ENCODE measurements around the gene C4orf33. TPM values are rescaled to one million over a fixed set of nuclear protein-coding genes. Genes with fewer than 3 reads are reported as not detected.
"Not testable (repeated sequence)": the region's sequence is repeated elsewhere in the genome, so short reads cannot be mapped to it uniquely, and the experiment has no call there.

The C4orf33 gene
- total and polyA plus RNA-seq, 4 experiments from 2014 or later: 4.6 to 7.6 (median 6.0) TPM

- H3K4me3 ChIP-seq (ENCODE audit: low read length in 2 of 2): no peak overlapping the region
- no peaks in the 10 kb centered on the region for H3K27me3 ChIP-seq (ENCODE audit: insufficient read depth, low read length)
- H3K27me3 Mint-ChIP-seq: no peaks in the 10 kb centered on the region
- POLR2A ChIA-PET (ENCODE audit: partially characterized antibody): no interaction called here
- CTCF ChIA-PET (ENCODE audit: partially characterized antibody): no interaction called here
- no peak overlapping the region for H3K27ac ChIP-seq (ENCODE audit: low read depth, low read length)
- intact Hi-C loops (cut with micrococcal nuclease): no loop called here
- no peak overlapping the region for H3K27ac Mint-ChIP-seq
- no peaks in the 10 kb centered on the region for H3K36me3 Mint-ChIP-seq
- no peaks in the 10 kb centered on the region for H3K9me3 Mint-ChIP-seq
- H3K36me3 ChIP-seq (ENCODE audit: insufficient read depth, low read length): no peaks in the 10 kb centered on the region
- no peak for DNase-seq
- no peak overlapping the region for H3K4me3 Mint-ChIP-seq
- no peaks in the 10 kb centered on the region for H3K9me3 ChIP-seq (ENCODE audit: control insufficient read depth in 1 of 2, low read length in 2 of 2)
- H3K4me1 Mint-ChIP-seq: no peaks in the 10 kb centered on the region
- no peaks in the 10 kb centered on the region for H3K4me1 ChIP-seq (ENCODE audit: insufficient read depth, low read length)
Measured at GRCh38 chr4:129117705-129118104, 21.8 kb downstream of the C4orf33 start.

- DNase-seq; H3K36me3 Mint-ChIP-seq; CTCF ChIA-PET (ENCODE audit: partially characterized antibody); H3K27ac ChIP-seq (ENCODE audit: low read depth, low read length); H3K4me1 ChIP-seq (ENCODE audit: insufficient read depth, low read length); H3K9me3 ChIP-seq (ENCODE audit: control insufficient read depth in 1 of 2, low read length in 2 of 2); intact Hi-C loops (cut with micrococcal nuclease); H3K27me3 Mint-ChIP-seq; H3K4me3 Mint-ChIP-seq; H3K4me1 Mint-ChIP-seq; H3K4me3 ChIP-seq (ENCODE audit: low read length in 2 of 2); H3K27ac Mint-ChIP-seq; H3K36me3 ChIP-seq (ENCODE audit: insufficient read depth, low read length); H3K27me3 ChIP-seq (ENCODE audit: insufficient read depth, low read length); POLR2A ChIA-PET (ENCODE audit: partially characterized antibody): not testable (repeated sequence)
- peaks cover 0 to 10% (median 4%) of the 10 kb centered on the region in 8 donors for H3K9me3 Mint-ChIP-seq
Measured at GRCh38 chr4:129126614-129127013, 30.7 kb downstream of the C4orf33 start.

GRCh38 chr4:129129143-129129542 lies 33.2 kb downstream of the C4orf33 start:
- no peaks in the 10 kb centered on the region for H3K4me1 Mint-ChIP-seq
- Histone ChIP-seq H3K4me1 (ENCODE audit: insufficient read depth, low read length) (no peaks in the 10 kb centered on the region), H3K36me3 (ENCODE audit: insufficient read depth, low read length) (no peaks in the 10 kb centered on the region), H3K9me3 (ENCODE audit: control insufficient read depth in 1 of 2, low read length in 2 of 2) (no peaks in the 10 kb centered on the region), H3K27me3 (ENCODE audit: insufficient read depth, low read length) (no peaks in the 10 kb centered on the region), H3K27ac (ENCODE audit: low read depth, low read length) (no peak overlapping the region), H3K4me3 (ENCODE audit: low read length in 2 of 2) (no peak overlapping the region)
- peaks cover 0 to 12% (median 6%) of the 10 kb centered on the region in 8 donors for H3K9me3 Mint-ChIP-seq
- no peak for DNase-seq
- POLR2A ChIA-PET (ENCODE audit: partially characterized antibody): no interaction called here
- H3K27me3 Mint-ChIP-seq: peaks cover 3% of the 10 kb centered on the region in 2 donors
- no peak overlapping the region for H3K4me3 Mint-ChIP-seq
- no peaks in the 10 kb centered on the region for H3K36me3 Mint-ChIP-seq
- CTCF ChIA-PET (ENCODE audit: partially characterized antibody): no interaction called here
- intact Hi-C loops (cut with micrococcal nuclease): no loop called here
- H3K27ac Mint-ChIP-seq: no peak overlapping the region

DNA sequence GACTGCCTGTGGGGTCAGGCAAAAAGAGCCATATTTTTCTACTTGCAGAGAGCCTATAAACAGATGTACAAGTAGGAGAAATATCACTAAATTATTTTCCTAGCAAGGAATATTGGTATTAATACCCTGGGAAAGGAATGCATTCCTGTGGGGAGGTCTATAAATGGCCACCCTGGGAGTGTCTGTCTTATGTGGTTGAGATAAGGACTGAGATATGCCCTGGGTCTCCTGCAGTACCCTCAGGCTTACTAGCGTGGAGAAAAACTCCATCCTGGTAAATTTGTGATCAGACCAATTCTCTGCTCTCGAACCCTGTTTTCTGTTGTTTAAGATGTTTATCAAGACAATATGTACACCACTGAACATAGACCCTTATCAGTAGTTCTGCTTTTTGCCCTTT lies 35.4 kb downstream of the C4orf33 start:
- Histone ChIP-seq H3K27ac (ENCODE audit: low read depth, low read length) (no peak overlapping the region), H3K27me3 (ENCODE audit: insufficient read depth, low read length) (no peaks in the 10 kb centered on the region), H3K4me3 (ENCODE audit: low read length in 2 of 2) (no peak overlapping the region), H3K4me1 (ENCODE audit: insufficient read depth, low read length) (no peaks in the 10 kb centered on the region), H3K9me3 (ENCODE audit: control insufficient read depth in 1 of 2, low read length in 2 of 2) (no peaks in the 10 kb centered on the region), H3K36me3 (ENCODE audit: insufficient read depth, low read length) (no peaks in the 10 kb centered on the region)
- H3K9me3 Mint-ChIP-seq: peaks cover 0 to 8% (median 3%) of the 10 kb centered on the region in 8 donors
- no peaks in the 10 kb centered on the region for H3K4me1 Mint-ChIP-seq
- H3K27ac Mint-ChIP-seq: no peak overlapping the region
- no peak for DNase-seq
- ChIA-PET CTCF (ENCODE audit: partially characterized antibody) (no interaction called here), POLR2A (ENCODE audit: partially characterized antibody) (no interaction called here)
- H3K4me3 Mint-ChIP-seq: no peak overlapping the region
- H3K36me3 Mint-ChIP-seq: no peaks in the 10 kb centered on the region
- intact Hi-C loops (cut with micrococcal nuclease): no loop called here
- H3K27me3 Mint-ChIP-seq: peaks cover 2 to 3% of the 10 kb centered on the region in 2 donors

- intact Hi-C loops (cut with micrococcal nuclease): no loop called here
- Mint-ChIP-seq H3K4me1 (no peaks in the 10 kb centered on the region), H3K27me3 (no peaks in the 10 kb centered on the region), H3K9me3 (peaks cover 0 to 4% (median 2%) of the 10 kb centered on the region in 8 donors), H3K36me3 (no peaks in the 10 kb centered on the region), H3K4me3 (no peak overlapping the region), H3K27ac (no peak overlapping the region)
- H3K4me3 ChIP-seq (ENCODE audit: low read length in 2 of 2): no peak overlapping the region
- no peaks in the 10 kb centered on the region for H3K4me1 ChIP-seq (ENCODE audit: insufficient read depth, low read length)
- no peaks in the 10 kb centered on the region for H3K36me3 ChIP-seq (ENCODE audit: insufficient read depth, low read length)
- ChIA-PET POLR2A (ENCODE audit: partially characterized antibody) (no interaction called here), CTCF (ENCODE audit: partially characterized antibody) (no interaction called here)
- H3K27ac ChIP-seq (ENCODE audit: low read depth, low read length): no peak overlapping the region
- no peaks in the 10 kb centered on the region for H3K27me3 ChIP-seq (ENCODE audit: insufficient read depth, low read length)
- H3K9me3 ChIP-seq (ENCODE audit: control insufficient read depth in 1 of 2, low read length in 2 of 2): no peaks in the 10 kb centered on the region
- no peak for DNase-seq
Measured at GRCh38 chr4:129136433-129136832, 40.5 kb downstream of the C4orf33 start.

DNA sequence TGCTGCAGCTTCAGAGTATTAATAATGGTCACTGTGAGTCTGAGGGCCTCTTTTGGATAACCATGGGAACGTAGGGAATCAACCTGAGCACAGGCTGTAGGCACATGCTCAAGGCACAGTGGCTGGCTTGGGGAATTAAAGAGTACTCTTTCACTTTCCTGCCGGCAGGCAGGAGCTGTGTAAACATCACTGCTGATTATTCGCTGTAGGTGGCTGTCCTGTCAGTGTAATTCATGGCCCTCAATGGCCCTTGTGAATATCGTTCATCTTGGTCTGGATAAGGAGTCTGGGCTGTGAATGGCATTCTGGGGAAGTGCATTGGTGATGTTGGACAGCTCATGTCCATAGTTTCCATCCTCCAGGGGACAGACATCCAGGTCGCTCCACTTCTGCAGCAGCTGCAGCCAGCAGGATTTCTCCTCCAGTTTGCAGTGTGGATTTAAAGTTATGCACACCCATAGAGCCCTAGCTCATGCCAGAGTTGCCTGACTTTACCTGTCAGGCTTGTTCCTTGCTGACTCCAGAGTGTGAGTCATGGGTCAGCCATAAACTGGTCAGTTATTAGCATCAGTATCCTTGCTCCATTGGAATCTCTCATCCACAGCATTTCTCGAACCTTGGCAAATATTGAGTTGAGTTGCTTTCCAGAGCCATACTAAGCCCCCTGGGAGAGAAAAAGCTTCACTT lies 43.0 kb downstream of the C4orf33 start:
- Mint-ChIP-seq H3K36me3 (no peaks in the 10 kb centered on the region), H3K27ac (no peak overlapping the region), H3K9me3 (no peaks in the 10 kb centered on the region), H3K27me3 (no peaks in the 10 kb centered on the region), H3K4me3 (no peak overlapping the region), H3K4me1 (no peaks in the 10 kb centered on the region)
- Histone ChIP-seq H3K36me3 (ENCODE audit: insufficient read depth, low read length) (no peaks in the 10 kb centered on the region), H3K27me3 (ENCODE audit: insufficient read depth, low read length) (no peaks in the 10 kb centered on the region), H3K4me1 (ENCODE audit: insufficient read depth, low read length) (no peaks in the 10 kb centered on the region), H3K27ac (ENCODE audit: low read depth, low read length) (no peak overlapping the region), H3K9me3 (ENCODE audit: control insufficient read depth in 1 of 2, low read length in 2 of 2) (no peaks in the 10 kb centered on the region), H3K4me3 (ENCODE audit: low read length in 2 of 2) (no peak overlapping the region)
- no peak for DNase-seq
- intact Hi-C loops (cut with micrococcal nuclease): no loop called here
- ChIA-PET CTCF (ENCODE audit: partially characterized antibody) (no interaction called here), POLR2A (ENCODE audit: partially characterized antibody) (no interaction called here)

DNA sequence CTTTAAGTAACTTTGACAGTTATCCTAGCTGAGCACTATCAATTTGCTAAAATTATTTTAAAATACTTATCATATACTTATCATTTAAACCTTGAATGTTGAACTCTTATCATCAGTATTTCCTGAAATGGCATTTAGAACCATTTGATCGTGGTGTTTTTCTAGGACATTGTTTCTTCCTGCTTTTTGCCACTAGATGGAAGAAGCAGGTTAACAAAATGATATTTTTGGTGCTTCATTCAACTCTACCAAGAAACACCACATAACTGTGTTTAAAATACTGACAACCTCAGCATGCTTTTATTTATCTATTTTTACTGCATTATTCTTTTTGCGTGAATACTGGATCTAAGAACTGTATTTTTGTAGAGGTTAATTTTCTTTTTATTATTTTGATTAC lies 44.6 kb downstream of the C4orf33 start:
- H3K27me3 Mint-ChIP-seq: peaks cover 1 to 4% of the 10 kb centered on the region in 2 donors

DNA sequence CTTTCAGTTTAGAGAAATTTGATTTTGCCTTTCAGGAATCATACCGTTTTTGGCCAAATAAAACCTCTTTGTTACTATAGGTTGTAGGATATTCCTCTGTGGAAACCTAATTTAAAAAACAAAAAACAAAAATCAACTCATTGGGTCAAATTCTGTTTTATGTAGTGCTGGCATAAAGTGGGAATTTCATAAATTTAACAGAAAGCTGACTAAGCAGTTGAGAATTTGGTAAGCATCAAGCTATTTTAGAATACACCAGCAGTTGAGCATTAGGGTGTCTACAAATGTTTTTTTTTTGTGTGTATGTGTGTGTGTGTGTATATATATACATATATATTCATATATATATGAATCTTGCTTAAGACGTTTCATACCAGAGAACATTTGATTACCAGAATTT lies 47.4 kb downstream of the C4orf33 start:
- intact Hi-C loops (cut with micrococcal nuclease): no loop called here
- H3K4me1 ChIP-seq (ENCODE audit: insufficient read depth, low read length): no peaks in the 10 kb centered on the region
- POLR2A ChIA-PET (ENCODE audit: partially characterized antibody): no interaction called here
- no peaks in the 10 kb centered on the region for H3K9me3 ChIP-seq (ENCODE audit: control insufficient read depth in 1 of 2, low read length in 2 of 2)
- CTCF ChIA-PET (ENCODE audit: partially characterized antibody): no interaction called here
- Mint-ChIP-seq H3K36me3 (no peaks in the 10 kb centered on the region), H3K4me1 (no peaks in the 10 kb centered on the region), H3K27ac (no peak overlapping the region), H3K4me3 (no peak overlapping the region), H3K9me3 (no peaks in the 10 kb centered on the region), H3K27me3 (peaks cover 4% of the 10 kb centered on the region in 2 donors)
- no peaks in the 10 kb centered on the region for H3K36me3 ChIP-seq (ENCODE audit: insufficient read depth, low read length)
- no peak overlapping the region for H3K4me3 ChIP-seq (ENCODE audit: low read length in 2 of 2)
- no peak for DNase-seq
- H3K27ac ChIP-seq (ENCODE audit: low read depth, low read length): no peak overlapping the region
- H3K27me3 ChIP-seq (ENCODE audit: insufficient read depth, low read length): no peaks in the 10 kb centered on the region

More for the DNA sequence above, 44.6 kb downstream of the C4orf33 start:
- no peak overlapping the region for H3K4me3 ChIP-seq (ENCODE audit: low read length in 2 of 2)
- H3K27ac Mint-ChIP-seq: no peak overlapping the region
- DNase-seq: no peak
- intact Hi-C loops (cut with micrococcal nuclease): no loop called here
- H3K9me3 ChIP-seq (ENCODE audit: control insufficient read depth in 1 of 2, low read length in 2 of 2): no peaks in the 10 kb centered on the region
- H3K36me3 ChIP-seq (ENCODE audit: insufficient read depth, low read length): no peaks in the 10 kb centered on the region
- H3K27me3 ChIP-seq (ENCODE audit: insufficient read depth, low read length): no peaks in the 10 kb centered on the region
- no peak overlapping the region for H3K4me3 Mint-ChIP-seq
- POLR2A ChIA-PET (ENCODE audit: partially characterized antibody): no interaction called here
- no peaks in the 10 kb centered on the region for H3K36me3 Mint-ChIP-seq
- no peaks in the 10 kb centered on the region for H3K9me3 Mint-ChIP-seq
- no peaks in the 10 kb centered on the region for H3K4me1 ChIP-seq (ENCODE audit: insufficient read depth, low read length)
- CTCF ChIA-PET (ENCODE audit: partially characterized antibody): no interaction called here
- no peak overlapping the region for H3K27ac ChIP-seq (ENCODE audit: low read depth, low read length)
- no peaks in the 10 kb centered on the region for H3K4me1 Mint-ChIP-seq
